NCI-H2081 (cell line): ENCODE results near the gene CCDC51.
"Not testable (repeated sequence)": the region's sequence is repeated elsewhere in the genome, so short reads cannot be mapped to it uniquely, and the experiment has no call there.

ENCODE experiments used
- DNase-seq, 2 experiments: peaks; one replicate each; lab custom pipeline; 2025; lab: John Stamatoyannopoulos, UW

Gene CCDC51

GRCh38 chr3:48439820-48440589 lies at the start of gene CCDC51, which contains the start of gene TMA7:
TSS of gene CCDC51 (minus strand) at chr3:48440119. CDS start at chr3:48435128, 4,991 bp downstream.
TSS of gene TMA7 (plus strand) at chr3:48440257. CDS start at chr3:48440297, 40 bp downstream.
- peak; percentile 92 to 96 for DNase-seq

DNA sequence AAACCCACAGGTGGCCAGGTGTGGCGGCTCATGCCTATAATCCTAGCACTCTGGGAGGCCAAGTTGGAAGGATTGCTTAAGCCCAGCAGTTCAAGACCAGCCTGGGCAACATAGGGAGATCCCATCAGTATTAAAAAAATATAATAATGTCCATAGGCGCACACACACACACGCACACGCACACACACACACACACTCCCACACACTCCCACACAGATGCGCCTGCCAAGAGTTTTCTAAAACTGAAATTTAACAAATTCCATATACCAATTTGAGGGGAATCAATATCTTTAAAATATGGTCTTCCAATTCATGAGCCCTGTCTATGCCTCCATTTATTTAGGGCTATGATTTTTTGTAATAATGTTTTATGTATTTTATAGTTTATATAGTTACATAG lies 47.0 kb upstream of the CCDC51 start:
- DNase-seq, result no peak

- not testable (repeated sequence) for DNase-seq
These were observed 42.9 kb upstream of the CCDC51 start for GRCh38 chr3:48482822-48483221.

DNA sequence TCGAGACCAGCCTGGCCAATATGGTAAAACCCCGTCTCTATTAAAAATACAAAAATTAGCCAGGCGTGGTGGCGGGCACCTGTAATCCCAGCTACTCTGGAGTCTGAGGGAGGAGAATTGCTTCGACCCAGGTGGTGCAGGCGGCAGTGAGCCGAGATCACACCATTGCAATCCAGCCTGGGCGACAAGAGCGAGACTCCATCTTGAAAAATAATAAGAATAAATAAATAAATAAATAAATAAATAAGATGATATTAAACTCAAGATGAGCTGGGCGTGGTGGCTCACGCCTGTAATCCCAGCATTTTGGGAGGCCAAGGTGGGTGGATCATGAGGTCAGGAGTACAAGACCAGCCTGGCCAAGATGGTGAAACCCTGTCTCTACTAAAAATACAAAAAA lies 41.0 kb upstream of the CCDC51 start:
- not testable (repeated sequence) for DNase-seq

DNA sequence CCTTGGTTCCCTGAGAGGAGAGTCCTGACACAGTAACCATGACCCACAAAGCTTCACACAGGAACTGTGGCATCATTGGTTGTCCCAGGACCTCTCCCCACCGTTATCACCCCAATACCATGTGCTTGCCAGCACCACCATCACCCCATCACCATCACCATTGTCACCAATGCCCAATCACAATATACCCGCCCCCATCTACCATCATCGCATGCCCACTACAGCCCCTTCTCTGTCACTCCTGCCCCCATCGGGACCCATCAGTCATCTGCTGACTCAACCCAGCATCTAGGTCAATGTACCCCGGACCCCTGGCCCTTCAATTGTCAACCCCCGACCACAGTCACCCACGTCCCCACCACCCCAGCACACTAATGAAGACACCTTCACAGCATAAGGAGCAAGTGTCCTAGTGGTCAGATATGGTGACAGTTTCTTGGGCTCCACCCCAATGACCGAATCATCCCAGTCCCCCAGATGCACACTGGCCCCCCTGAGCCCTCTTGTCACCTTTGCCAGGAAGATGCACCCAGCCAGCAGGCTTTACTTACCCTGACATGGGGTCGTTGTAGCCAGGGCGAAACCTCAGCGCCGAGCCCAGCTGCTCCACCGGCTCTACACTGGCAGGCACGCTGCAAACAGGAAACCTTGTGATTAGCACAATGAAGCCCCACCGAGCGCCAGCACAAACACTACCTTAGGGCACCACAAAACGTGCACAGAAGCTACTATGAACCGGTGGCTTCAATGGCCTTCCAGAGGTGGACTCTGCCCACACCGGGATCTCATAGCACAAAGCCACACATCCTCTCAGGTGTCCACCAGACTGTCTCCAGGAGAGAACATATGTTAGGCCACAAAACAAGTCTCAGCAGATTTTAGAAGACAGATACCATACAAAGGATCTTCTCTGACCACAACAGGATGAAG lies 39.0 kb upstream of the CCDC51 start:
- DNase-seq, result no peak

GRCh38 chr3:48477959-48478520 lies 38.1 kb upstream of the CCDC51 start:
- DNase-seq, result no peak

DNA sequence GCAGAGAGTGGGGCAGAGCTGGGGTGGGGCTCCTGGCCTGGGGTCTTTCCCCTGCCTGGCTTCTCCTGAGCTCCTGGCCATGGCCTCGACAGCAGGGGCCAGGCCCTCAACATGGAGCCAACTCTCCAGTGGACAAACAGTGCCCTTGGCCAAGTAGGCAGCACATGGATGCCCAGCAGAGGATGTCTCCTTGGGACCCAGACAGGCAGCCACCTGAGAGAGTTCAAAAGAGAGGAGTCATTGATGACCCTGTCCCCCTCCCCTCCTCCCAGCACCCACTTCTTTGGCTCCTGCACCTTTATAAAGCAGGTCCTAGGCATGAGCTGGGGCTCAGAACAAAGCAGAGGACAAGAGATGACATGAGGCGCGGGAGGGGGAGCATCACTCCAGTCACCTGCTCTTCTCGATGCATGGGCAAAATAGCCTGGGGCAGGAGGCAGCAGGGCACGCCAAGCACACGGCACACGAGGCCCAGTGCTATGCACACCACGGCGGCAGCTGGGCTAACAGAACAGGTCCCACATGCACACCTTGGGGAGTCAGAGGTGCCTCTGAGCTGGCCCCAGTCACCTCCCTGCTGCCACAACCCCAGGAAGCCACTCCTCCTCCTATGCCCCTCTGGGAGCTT lies 36.6 kb upstream of the CCDC51 start:
- DNase-seq, result peak in 1 of 2 experiments; percentile 34

GRCh38 chr3:48475188-48475587 lies 35.3 kb upstream of the CCDC51 start:
- no peak for DNase-seq

DNA sequence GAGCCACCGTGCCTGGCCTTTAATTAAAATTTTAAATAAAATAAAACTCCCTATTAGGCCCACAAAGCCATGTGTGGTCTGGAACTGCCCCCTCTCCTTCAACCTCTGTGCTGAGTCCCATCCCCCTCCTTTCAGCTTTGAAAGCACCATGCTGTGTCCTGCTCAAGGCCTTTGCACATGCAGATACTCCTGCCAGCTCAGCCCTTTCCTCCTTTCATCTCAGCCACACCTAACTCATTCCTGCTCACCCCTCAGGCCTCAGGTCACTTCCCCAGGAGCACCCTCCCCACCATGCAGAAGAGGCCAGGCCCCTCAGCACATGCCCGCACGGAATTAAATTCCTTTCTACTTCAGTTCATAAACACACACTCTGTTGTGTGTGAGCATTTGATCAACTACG lies 34.7 kb upstream of the CCDC51 start:
- DNase-seq, result no peak

GRCh38 chr3:48474031-48474430 lies 34.1 kb upstream of the CCDC51 start:
- DNase-seq, result not testable (repeated sequence)

- no peak for DNase-seq
These were observed 33.7 kb upstream of the CCDC51 start for GRCh38 chr3:48473617-48473952.

DNA sequence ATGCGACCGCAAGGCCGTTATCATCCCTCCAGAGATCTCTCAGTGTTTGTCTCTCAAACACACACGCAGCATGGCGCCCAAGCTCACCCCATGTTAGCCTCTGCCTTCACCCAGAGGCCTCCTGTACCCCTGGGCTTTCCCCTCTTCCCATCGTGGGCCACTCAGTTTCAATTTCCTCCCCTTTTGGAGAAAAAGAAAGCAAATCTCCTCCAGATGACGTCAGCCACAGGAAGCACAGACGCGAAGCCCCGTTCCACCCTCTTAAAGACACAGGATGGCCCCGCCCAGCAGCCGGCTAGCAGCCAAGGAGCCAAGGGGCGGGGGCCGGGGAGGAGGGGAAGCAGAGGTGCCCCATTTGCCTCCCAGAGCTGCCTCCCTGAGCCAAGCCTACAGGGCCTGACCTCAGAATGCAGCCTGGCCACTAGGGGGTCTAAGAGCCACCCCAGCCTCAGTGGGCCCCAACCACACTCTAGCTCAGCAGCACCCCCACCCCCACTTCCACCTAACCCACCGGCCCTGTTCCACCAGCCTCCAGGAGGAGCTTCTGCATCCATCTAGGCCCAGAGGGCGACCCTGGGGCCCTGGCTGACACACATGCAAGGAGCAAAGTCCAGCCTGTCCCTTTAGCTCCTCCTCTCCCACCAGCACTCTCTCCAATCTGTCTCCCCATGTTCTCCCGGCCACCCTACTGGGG lies 33.2 kb upstream of the CCDC51 start:
- peak; percentile 74 to 81 for DNase-seq

- DNase-seq, result no peak
These were observed 32.7 kb upstream of the CCDC51 start for GRCh38 chr3:48472673-48472922.

- no peak for DNase-seq
These were observed 30.4 kb upstream of the CCDC51 start for GRCh38 chr3:48470286-48470685.

- DNase-seq, result no peak
These were observed 29.4 kb upstream of the CCDC51 start for GRCh38 chr3:48469046-48469915.

DNA sequence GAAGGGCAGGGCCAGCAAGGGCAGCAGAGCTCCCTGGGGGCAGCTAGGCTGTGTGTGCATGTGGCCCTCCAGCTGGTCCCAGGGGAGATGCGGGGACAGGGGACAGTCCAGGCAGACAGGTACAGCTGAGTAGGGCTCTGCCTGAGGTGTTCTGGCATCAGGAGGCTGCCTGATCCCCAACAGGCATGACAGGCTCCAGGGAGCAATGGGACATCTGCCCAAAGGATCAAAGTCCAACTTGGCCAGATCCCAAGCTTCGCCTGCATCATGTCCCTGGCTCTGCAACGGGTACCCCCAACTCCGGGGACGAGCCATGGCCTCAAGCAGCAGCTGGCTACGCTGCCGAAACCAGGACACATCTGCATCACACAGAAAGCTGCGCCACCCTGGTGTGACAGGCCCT lies 28.4 kb upstream of the CCDC51 start:
- DNase-seq, result no peak

GRCh38 chr3:48467473-48468267 lies 27.8 kb upstream of the CCDC51 start:
- DNase-seq, result no peak

GRCh38 chr3:48467110-48467454 lies 27.2 kb upstream of the CCDC51 start:
- DNase-seq, result no peak

GRCh38 chr3:48466386-48467109 lies 26.6 kb upstream of the CCDC51 start:
- DNase-seq, result peak in 1 of 2 experiments; percentile 17
